ENCODE measurements around the gene RAB14.

GRCh38 chr9:121213136-121213806, 11.6 kb upstream of the RAB14 start:
- TF ChIP-seq CTCF (IDR thresholded peaks at IDR 0.05) (peak; percentile 99), EZH2 (IDR thresholded peaks at IDR 0.05) (no peak)

Data from neural progenitor cell (in vitro differentiated cells).